PC-9 (cell line): ENCODE data around the gene RAET1G. TPM values are rescaled to one million over a fixed set of nuclear protein-coding genes. Genes with fewer than 3 reads are reported as not detected.

Experiments used
- BruUV-seq: library from RNA; stranded (reverse); fragments of 400-500 nt; replicated peaks from 2 replicates; lab custom pipeline; 2021; lab: Mats Ljungman, UMichigan
- CTCF ChIA-PET: fragments of 300-600 bp; sonication (Branson Sonifier 250); formaldehyde crosslinking; loops from one replicate; lab custom pipeline; 2022; ENCODE audit warnings: antibody characterized with exemption; lab: Charles Lee
- POLR2A ChIA-PET: fragments of 300-600 bp; sonication (Branson Sonifier 250); formaldehyde crosslinking; loops from one replicate; lab custom pipeline; 2022; ENCODE audit warnings: antibody characterized with exemption; ENCODE audit not compliant: unreplicated experiment; lab: Charles Lee
- DNase-seq, 2 experiments: peaks; one replicate each; pipeline versions ENCODE4 v3.0.0 to v3.0.0-alpha.2; 2015 to 2022; ENCODE audit warnings: mixed read lengths in 1 of 2
- H2AFZ ChIP-seq: fragments of 200-600 bp; sonication (generic); 2 replicates; pipeline ENCODE4 v1.8.1; 2017; ENCODE audit warnings: antibody characterized with exemption
- H3F3A ChIP-seq: fragments of 200-600 bp; sonication (generic); 2 replicates; pipeline ENCODE4 v1.8.1; 2017; ENCODE audit warnings: antibody characterized with exemption, mild to moderate bottlenecking, low read depth; ENCODE audit not compliant: insufficient read depth
- H3K27ac ChIP-seq: fragments of 200-600 bp; sonication (generic); 2 replicates; pipeline ENCODE4 v1.6.1; 2016; ENCODE audit warnings: mixed run types
- H3K27me3 ChIP-seq: fragments of 200-600 bp; sonication (generic); 2 replicates; pipeline ENCODE4 v1.6.1; 2016; ENCODE audit warnings: low read depth, mixed run types; ENCODE audit not compliant: insufficient read depth
- H3K36me3 ChIP-seq: fragments of 200-600 bp; sonication (generic); 2 replicates; pipeline ENCODE4 v1.6.1; 2016; ENCODE audit warnings: low read depth, mixed run types
- H3K4me1 ChIP-seq: fragments of 200-600 bp; sonication (generic); replicated peaks from 2 replicates; pipeline ENCODE4 v1.6.1; 2016; ENCODE audit warnings: mixed run types; ENCODE audit not compliant: insufficient read depth
- H3K4me2 ChIP-seq: fragments of 200-600 bp; sonication (generic); 2 replicates; pipeline ENCODE4 v1.6.1; 2017; ENCODE audit warnings: mixed run types
- H3K4me3 ChIP-seq: fragments of 200-600 bp; sonication (generic); 2 replicates; pipeline ENCODE4 v1.6.1; 2016; ENCODE audit warnings: mixed run types
- H3K79me2 ChIP-seq: fragments of 200-600 bp; sonication (generic); 2 replicates; pipeline ENCODE4 v1.6.1; 2017; ENCODE audit warnings: low read depth, mixed run types
- H3K9me2 ChIP-seq: fragments of 200-600 bp; sonication (generic); 2 replicates; pipeline ENCODE4 v1.8.1; 2017; ENCODE audit warnings: mild to moderate bottlenecking; ENCODE audit not compliant: insufficient read depth
- H3K9me3 ChIP-seq: fragments of 200-600 bp; sonication (generic); 2 replicates; pipeline ENCODE4 v1.8.1; 2016; ENCODE audit warnings: low read depth; ENCODE audit not compliant: insufficient read depth
- H4K20me1 ChIP-seq: fragments of 200-600 bp; sonication (generic); 2 replicates; pipeline ENCODE4 v1.8.1; 2017; ENCODE audit not compliant: insufficient read depth
- CTCF ChIP-seq: fragments of 200-600 bp; sonication (generic); conservative IDR thresholded peaks from 2 replicates; pipeline ENCODE4 v1.6.1; 2017; ENCODE audit warnings: mixed run types, antibody characterized with exemption, mild to moderate bottlenecking, moderate library complexity
- EZH2 ChIP-seq: fragments of 200-600 bp; sonication (generic); IDR thresholded peaks from 2 replicates; pipeline ENCODE4 v1.8.0; 2017; ENCODE audit warnings: antibody characterized with exemption, low read depth
- intact Hi-C: fragments of 100-400 bp; cut with micrococcal nuclease; formaldehyde crosslinking; loops from one replicate; pipeline ENCODE4 v1.10.0; 2022; ENCODE audit not compliant: unreplicated experiment
- total RNA-seq: library from RNA; stranded (reverse); gene quantifications from 2 replicates; pipeline ENCODE4 v1.2.3, GENCODE V29; 2021

RAET1G gene
- total RNA-seq, 1 experiment from 2014 or later: not detected

GRCh38 chr6:149917679-149918078 lies 5.2 kb downstream of the RAET1G start:
- Histone ChIP-seq H3F3A (no peaks in the 10 kb centered on the region), H3K27ac (no peak overlapping the region), H3K27me3 (no peaks in the 10 kb centered on the region), H3K9me3 (no peaks in the 10 kb centered on the region), H3K4me1 (no peaks in the 10 kb centered on the region), H3K9me2 (no peaks in the 10 kb centered on the region), H3K4me3 (no peak overlapping the region), H3K36me3 (no peaks in the 10 kb centered on the region), H3K4me2 (no peak overlapping the region), H4K20me1 (no peaks in the 10 kb centered on the region), H2AFZ (no peak overlapping the region), H3K79me2 (no peaks in the 10 kb centered on the region)
- BruUV-seq: no TSS peak
- intact Hi-C loops: loop anchor here (2.0 kb wide), 1 partner anchor 49 kb away; no protein-coding TSS in a partner anchor
- CTCF ChIA-PET: no interaction called here
- POLR2A ChIA-PET: no interaction called here
- TF ChIP-seq CTCF: no peak
- TF ChIP-seq EZH2: no peak
- DNase-seq: no peak

GRCh38 chr6:149915970-149916865 lies 6.7 kb downstream of the RAET1G start:
- Histone ChIP-seq H2AFZ (no peak overlapping the region), H3K4me2 (no peak overlapping the region), H3K79me2 (no peaks in the 10 kb centered on the region), H3K27me3 (no peaks in the 10 kb centered on the region), H3K4me3 (no peak overlapping the region), H3K9me3 (no peaks in the 10 kb centered on the region), H4K20me1 (no peaks in the 10 kb centered on the region), H3K4me1 (no peaks in the 10 kb centered on the region), H3F3A (no peaks in the 10 kb centered on the region), H3K9me2 (no peaks in the 10 kb centered on the region), H3K27ac (no peak overlapping the region), H3K36me3 (no peaks in the 10 kb centered on the region)
- no TSS peak for BruUV-seq
- no peak for DNase-seq
- intact Hi-C loops: loop anchor here (2.0 kb wide), 1 partner anchor 47 kb away; no protein-coding TSS in a partner anchor
- TF ChIP-seq CTCF (no peak), EZH2 (no peak)
- CTCF ChIA-PET: no interaction called here
- POLR2A ChIA-PET: no interaction called here

GRCh38 chr6:149913540-149914240 lies 9.2 kb downstream of the RAET1G start:
- Histone ChIP-seq H3K4me1 (no peaks in the 10 kb centered on the region), H3K9me2 (no peaks in the 10 kb centered on the region), H3K9me3 (no peaks in the 10 kb centered on the region; the same call in 1 of the 2 replicates), H3K4me3 (no peak overlapping the region), H2AFZ (no peak overlapping the region), H3K27me3 (no peaks in the 10 kb centered on the region), H3K36me3 (no peaks in the 10 kb centered on the region), H3K4me2 (no peak overlapping the region), H4K20me1 (no peaks in the 10 kb centered on the region), H3K27ac (no peak overlapping the region), H3F3A (no peaks in the 10 kb centered on the region), H3K79me2 (no peaks in the 10 kb centered on the region)
- CTCF ChIA-PET: no interaction called here
- DNase-seq: no peak
- TF ChIP-seq EZH2 (no peak), CTCF (no peak)
- intact Hi-C loops: no loop called here
- POLR2A ChIA-PET: no interaction called here
- no TSS peak for BruUV-seq
